WERI-Rb-1 (cell line): ENCODE data around the gene KRT6B.
"Not testable (repeated sequence)": the region's sequence is repeated elsewhere in the genome, so short reads cannot be mapped to it uniquely, and the experiment has no call there.

Experiments used
- DNase-seq: peaks from one replicate; pipeline ENCODE4 v3.0.0-alpha.2; 2020
- H3K27ac ChIP-seq: fragments of 250-450 bp; sonication (Bioruptor Pico); 2 replicates; pipeline ENCODE4 v1.5.1; 2020; ENCODE audit warnings: mild to moderate bottlenecking, moderate library complexity
- H3K27me3 ChIP-seq: fragments of 250-450 bp; sonication (Bioruptor Pico); 2 replicates; pipeline ENCODE4 v1.5.1; 2021; ENCODE audit warnings: mild to moderate bottlenecking, low read depth, moderate library complexity; ENCODE audit not compliant: insufficient read depth, severe bottlenecking
- H3K36me3 ChIP-seq: fragments of 250-450 bp; sonication (Bioruptor Pico); 2 replicates; pipeline ENCODE4 v1.5.1; 2020; ENCODE audit warnings: mild to moderate bottlenecking, moderate library complexity
- H3K4me3 ChIP-seq: 2 replicates; pipeline ENCODE4 v1.5.1; 2011; ENCODE audit warnings: low read depth, mild to moderate bottlenecking, control low read depth, low read length
- H3K9me3 ChIP-seq: fragments of 250-450 bp; sonication (Bioruptor Pico); 2 replicates; pipeline ENCODE4 v1.5.1; 2021; ENCODE audit warnings: mild to moderate bottlenecking, moderate library complexity; ENCODE audit not compliant: severe bottlenecking
- TF ChIP-seq, protein P1 (sequence below): IDR thresholded peaks from 2 replicates; pipeline ENCODE4 v1.5.1; 2011; ENCODE audit warnings: low read depth, mild to moderate bottlenecking, control low read depth, inconsistent platforms, low read length

The KRT6B gene

DNA sequence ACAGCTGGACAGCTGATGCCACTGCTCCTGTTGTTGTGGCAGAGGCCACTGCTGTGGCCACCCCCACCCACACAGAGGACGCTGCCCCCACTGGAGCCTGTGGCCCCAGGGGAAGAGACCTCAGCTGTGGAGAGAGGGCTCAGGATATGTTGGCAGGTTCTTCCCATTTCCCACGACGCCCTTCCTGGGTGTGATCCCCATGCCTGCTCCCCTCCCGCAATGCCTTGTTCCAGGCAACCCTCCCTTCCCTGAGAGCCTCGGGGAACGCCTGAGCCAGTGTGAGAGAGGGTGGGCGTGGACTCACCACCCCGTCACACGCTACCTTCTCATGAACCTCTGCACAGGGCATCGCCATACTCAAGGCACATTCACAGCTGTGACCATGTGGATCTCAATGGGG is 40.1 kb downstream of the KRT6B start:
- H3K4me3 ChIP-seq = no peak overlapping the region
- TF ChIP-seq, protein P1, sequence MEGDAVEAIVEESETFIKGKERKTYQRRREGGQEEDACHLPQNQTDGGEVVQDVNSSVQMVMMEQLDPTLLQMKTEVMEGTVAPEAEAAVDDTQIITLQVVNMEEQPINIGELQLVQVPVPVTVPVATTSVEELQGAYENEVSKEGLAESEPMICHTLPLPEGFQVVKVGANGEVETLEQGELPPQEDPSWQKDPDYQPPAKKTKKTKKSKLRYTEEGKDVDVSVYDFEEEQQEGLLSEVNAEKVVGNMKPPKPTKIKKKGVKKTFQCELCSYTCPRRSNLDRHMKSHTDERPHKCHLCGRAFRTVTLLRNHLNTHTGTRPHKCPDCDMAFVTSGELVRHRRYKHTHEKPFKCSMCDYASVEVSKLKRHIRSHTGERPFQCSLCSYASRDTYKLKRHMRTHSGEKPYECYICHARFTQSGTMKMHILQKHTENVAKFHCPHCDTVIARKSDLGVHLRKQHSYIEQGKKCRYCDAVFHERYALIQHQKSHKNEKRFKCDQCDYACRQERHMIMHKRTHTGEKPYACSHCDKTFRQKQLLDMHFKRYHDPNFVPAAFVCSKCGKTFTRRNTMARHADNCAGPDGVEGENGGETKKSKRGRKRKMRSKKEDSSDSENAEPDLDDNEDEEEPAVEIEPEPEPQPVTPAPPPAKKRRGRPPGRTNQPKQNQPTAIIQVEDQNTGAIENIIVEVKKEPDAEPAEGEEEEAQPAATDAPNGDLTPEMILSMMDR = no peak
- DNase-seq = no peak
- H3K9me3 ChIP-seq = no peaks in the 10 kb centered on the region
- H3K27ac ChIP-seq = no peak overlapping the region
- H3K27me3 ChIP-seq = peaks cover 72% of the 10 kb centered on the region
- no peaks in the 10 kb centered on the region for H3K36me3 ChIP-seq

DNA sequence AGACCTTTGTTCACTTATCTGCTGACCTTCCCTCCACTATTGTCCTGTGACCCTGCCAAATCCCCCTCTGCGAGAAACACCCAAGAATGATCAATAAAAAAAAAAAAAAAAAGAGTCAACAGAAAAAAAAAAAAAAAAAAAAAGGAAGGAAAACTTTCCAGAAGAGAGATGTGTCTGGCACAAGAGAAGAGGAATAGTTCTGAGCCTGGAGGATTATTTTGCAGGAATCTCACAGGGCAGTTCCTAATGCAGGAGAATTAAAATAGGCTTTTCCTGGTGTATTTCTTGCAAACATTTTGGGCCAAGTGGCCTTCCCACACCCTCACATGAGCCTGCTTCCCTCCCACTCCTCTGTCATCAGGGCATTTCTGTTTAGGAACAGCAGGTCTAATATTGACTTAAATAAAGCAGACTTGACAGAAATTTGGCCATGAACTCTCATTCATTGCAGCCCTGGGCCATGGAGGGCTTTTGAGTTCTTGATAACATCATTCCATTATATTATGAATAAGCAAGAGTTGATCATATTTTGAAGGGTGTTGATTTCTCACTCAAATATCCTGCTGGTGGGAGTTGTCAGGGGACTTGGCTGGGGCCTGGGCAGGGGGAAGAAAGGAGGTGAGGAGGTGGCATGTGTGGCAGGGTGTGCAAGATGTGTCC is 41.2 kb downstream of the KRT6B start:
- H3K27me3 ChIP-seq = peaks cover 77% of the 10 kb centered on the region
- H3K4me3 ChIP-seq, DNase-seq: not testable (repeated sequence)

DNA sequence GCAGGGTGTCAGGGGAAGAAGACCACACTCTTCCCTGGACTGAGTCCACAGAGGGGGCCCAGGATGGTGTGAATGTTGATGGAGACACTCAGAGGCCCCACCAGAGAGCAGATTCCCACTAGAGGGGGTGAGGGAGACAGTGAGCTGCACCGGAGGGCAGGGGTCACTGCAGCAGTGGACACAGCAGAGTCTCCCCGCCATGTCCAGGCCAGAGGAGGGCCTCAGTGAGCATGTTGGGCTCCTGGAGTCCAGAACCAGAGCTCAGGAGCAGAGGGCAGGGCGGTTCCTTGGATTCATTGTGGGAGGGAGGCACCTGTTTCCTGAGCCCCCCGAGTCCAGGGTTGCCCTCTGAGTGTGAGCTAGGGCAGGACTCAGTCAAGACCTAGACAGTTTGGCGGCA is 44.0 kb downstream of the KRT6B start:
- Histone ChIP-seq H3K27me3 (peaks cover 78% of the 10 kb centered on the region), H3K27ac (no peak overlapping the region), H3K4me3 (no peak overlapping the region), H3K9me3 (no peaks in the 10 kb centered on the region), H3K36me3 (no peaks in the 10 kb centered on the region)
- TF ChIP-seq, protein P1 = no peak
- no peak for DNase-seq

More for the DNA sequence above, 41.2 kb downstream of the KRT6B start:
- H3K9me3 ChIP-seq, H3K27ac ChIP-seq, H3K36me3 ChIP-seq: not testable (repeated sequence)

DNA sequence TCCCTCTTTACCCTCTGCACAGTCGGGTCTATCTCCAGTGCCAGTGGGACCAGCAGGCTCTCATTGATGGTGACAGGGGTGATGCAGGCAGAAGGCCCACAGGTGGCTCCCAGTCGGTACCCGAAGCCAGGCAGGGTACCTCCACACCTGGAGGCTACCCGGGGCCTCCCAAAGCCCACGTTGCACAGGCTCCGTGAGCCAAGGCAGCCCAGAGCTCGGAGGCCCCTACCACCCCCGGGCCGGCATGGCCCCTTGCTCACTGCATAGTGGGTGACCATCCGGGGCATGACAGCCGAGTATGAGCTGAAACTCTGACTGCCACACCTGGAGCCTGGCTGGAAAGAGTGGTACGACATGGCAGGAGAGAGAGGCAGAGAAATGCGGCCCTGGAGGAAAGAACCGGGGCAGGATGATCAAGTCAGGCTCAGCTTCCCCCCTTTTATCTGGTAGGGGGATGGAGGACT is 46.0 kb downstream of the KRT6B start, which contains the start of gene KRT82:
Gene KRT82, minus strand, starts transcription at position 414 of the 464 bp plus-strand sequence. Its CDS starts 58 bp downstream, at position 356.
- no peak within 1 kb of the TSS for H3K27ac ChIP-seq
- TF ChIP-seq, protein P1 = no peak
- no peak for DNase-seq
- no peaks in the 10 kb centered on the region for H3K9me3 ChIP-seq
- no peaks in the 10 kb centered on the region for H3K36me3 ChIP-seq
- H3K4me3 ChIP-seq = no peak within 1 kb of the TSS
- peaks cover 80% of the 10 kb centered on the region for H3K27me3 ChIP-seq

DNA sequence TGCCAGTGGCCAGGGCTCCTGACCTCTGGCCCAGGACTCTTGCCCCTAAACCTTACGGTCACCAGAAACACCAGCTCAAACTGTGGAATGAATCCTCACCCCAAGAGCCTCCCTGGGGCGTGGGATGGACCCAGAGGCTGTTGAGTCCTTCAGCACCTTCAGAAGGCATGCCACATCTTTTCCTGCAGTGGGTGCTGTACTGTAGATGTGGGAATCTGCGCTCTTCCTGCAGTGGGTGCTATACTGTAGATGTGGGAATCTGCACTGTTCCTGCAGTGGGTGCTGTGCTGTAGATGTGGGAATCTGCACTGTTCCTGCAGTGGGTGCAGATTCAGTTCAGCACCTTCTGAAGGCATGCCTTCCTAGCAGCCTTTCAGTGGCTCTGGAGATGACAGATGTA is 47.0 kb downstream of the KRT6B start:
- no peak overlapping the region for H3K27ac ChIP-seq
- no peak for DNase-seq
- no peaks in the 10 kb centered on the region for H3K9me3 ChIP-seq
- H3K36me3 ChIP-seq = no peaks in the 10 kb centered on the region
- H3K4me3 ChIP-seq = no peak overlapping the region
- peaks cover 87% of the 10 kb centered on the region for H3K27me3 ChIP-seq
- TF ChIP-seq, protein P1 = no peak

DNA sequence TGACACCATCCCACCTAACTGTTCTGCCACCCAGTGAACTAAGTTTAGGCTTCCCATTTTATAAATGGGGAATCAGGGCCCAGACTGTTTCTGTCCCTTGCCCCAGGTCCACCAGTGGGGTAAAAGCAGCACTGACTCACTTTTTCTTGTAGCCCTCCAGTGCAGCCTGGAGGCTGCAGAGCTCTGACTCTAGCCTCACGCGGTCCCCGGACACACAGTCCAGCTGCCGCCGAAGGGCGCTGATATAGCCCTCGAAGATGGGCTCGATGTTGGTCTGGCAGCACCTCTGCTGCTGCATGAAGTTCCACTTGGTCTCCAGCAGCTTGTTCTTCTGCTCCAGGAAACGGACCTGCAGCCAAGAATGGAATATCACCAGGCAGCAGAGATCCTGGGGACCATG is 48.4 kb downstream of the KRT6B start:
- no peaks in the 10 kb centered on the region for H3K9me3 ChIP-seq
- TF ChIP-seq, protein P1 = no peak
- DNase-seq = no peak
- no peak overlapping the region for H3K4me3 ChIP-seq
- H3K27ac ChIP-seq = no peak overlapping the region
- H3K36me3 ChIP-seq = no peaks in the 10 kb centered on the region
- H3K27me3 ChIP-seq = peaks cover 100% of the 10 kb centered on the region
